ENCODE measurements around the gene SCRN1.

The SCRN1 gene

GRCh38 chr7:30027065-30027456, 37.5 kb upstream of the SCRN1 start:
- no peaks in the 10 kb centered on the region for H4K20me1 ChIP-seq (ENCODE audit: insufficient read depth, low read length)
- TF ChIP-seq EZH2phosphoT487 (IDR thresholded peaks at IDR 0.05; ENCODE audit: low read length) (no peak), EZH2 (optimal IDR thresholded peaks at IDR 0.05; ENCODE audit: low read depth, low read length) (no peak), CTCF (IDR thresholded peaks at IDR 0.05; ENCODE audit: low read length) (no peak)
- H3K4me1 ChIP-seq (ENCODE audit: low read length): peaks cover 32% of the 10 kb centered on the region
- peak; percentile 42 for DNase-seq
- H3K27ac ChIP-seq (ENCODE audit: low read length): peak overlapping the region; percentile 73; the same call in 1 of the 2 replicates
- H2AFZ ChIP-seq (ENCODE audit: low read length): peak overlapping the region; percentile 81
- peaks cover 30% of the 10 kb centered on the region for H3F3A ChIP-seq (ENCODE audit: insufficient read depth, low read length)
- H3K9ac ChIP-seq (ENCODE audit: low read length): peak overlapping the region; percentile 72
- H3K9me2 ChIP-seq (replicated peaks; ENCODE audit: insufficient read depth, low read length): no peaks in the 10 kb centered on the region
- no peaks in the 10 kb centered on the region for H3K36me3 ChIP-seq (replicated peaks; ENCODE audit: insufficient read depth, low read length)
- peak overlapping the region; percentile 76 for H3K4me3 ChIP-seq (ENCODE audit: low read length)
- peaks cover 78% of the 10 kb centered on the region for H3K79me2 ChIP-seq (ENCODE audit: low read length)
- H3K9me3 ChIP-seq (replicated peaks; ENCODE audit: insufficient read depth, low read length): no peaks in the 10 kb centered on the region
- no peaks in the 10 kb centered on the region for H3K27me3 ChIP-seq (replicated peaks; ENCODE audit: insufficient read depth, low read length)
- H3K4me2 ChIP-seq (ENCODE audit: low read depth, low read length): peak overlapping the region; percentile 95

GRCh38 chr7:30026229-30027064, 36.8 kb upstream of the SCRN1 start, which contains the start of gene FKBP14:
TSS of gene FKBP14 (minus strand) at chr7:30026702. CDS start at chr7:30026508, 194 bp downstream.
- H4K20me1 ChIP-seq (ENCODE audit: insufficient read depth, low read length): no peaks in the 10 kb centered on the region
- peaks cover 72% of the 10 kb centered on the region for H3K79me2 ChIP-seq (ENCODE audit: low read length)
- peaks cover 26% of the 10 kb centered on the region for H3F3A ChIP-seq (ENCODE audit: insufficient read depth, low read length)
- peak within 1 kb of the TSS; percentile 95 for H3K4me2 ChIP-seq (ENCODE audit: low read depth, low read length)
- DNase-seq: peak; percentile 99
- peak within 1 kb of the TSS; percentile 72 for H3K9ac ChIP-seq (ENCODE audit: low read length)
- H3K27ac ChIP-seq (ENCODE audit: low read length): peak within 1 kb of the TSS; percentile 73; the same call in 1 of the 2 replicates
- no peaks in the 10 kb centered on the region for H3K9me2 ChIP-seq (replicated peaks; ENCODE audit: insufficient read depth, low read length)
- no peaks in the 10 kb centered on the region for H3K36me3 ChIP-seq (replicated peaks; ENCODE audit: insufficient read depth, low read length)
- H2AFZ ChIP-seq (ENCODE audit: low read length): peak within 1 kb of the TSS; percentile 81
- H3K4me3 ChIP-seq (ENCODE audit: low read length): peak within 1 kb of the TSS; percentile 76
- TF ChIP-seq EZH2phosphoT487 (IDR thresholded peaks at IDR 0.05; ENCODE audit: low read length): no peak
- no peak for TF ChIP-seq CTCF (IDR thresholded peaks at IDR 0.05; ENCODE audit: low read length)
- no peak for TF ChIP-seq EZH2 (optimal IDR thresholded peaks at IDR 0.05; ENCODE audit: low read depth, low read length)
- H3K9me3 ChIP-seq (replicated peaks; ENCODE audit: insufficient read depth, low read length): no peaks in the 10 kb centered on the region
- no peaks in the 10 kb centered on the region for H3K27me3 ChIP-seq (replicated peaks; ENCODE audit: insufficient read depth, low read length)
- peaks cover 29% of the 10 kb centered on the region for H3K4me1 ChIP-seq (ENCODE audit: low read length)

- TF ChIP-seq EZH2phosphoT487 (IDR thresholded peaks at IDR 0.05; ENCODE audit: low read length): no peak
- no peak for TF ChIP-seq EZH2 (optimal IDR thresholded peaks at IDR 0.05; ENCODE audit: low read depth, low read length)
- TF ChIP-seq CTCF (IDR thresholded peaks at IDR 0.05; ENCODE audit: low read length): no peak
- Histone ChIP-seq H3K4me1 (ENCODE audit: low read length) (peaks cover 27% of the 10 kb centered on the region), H2AFZ (ENCODE audit: low read length) (no peak overlapping the region), H3K36me3 (replicated peaks; ENCODE audit: insufficient read depth, low read length) (no peaks in the 10 kb centered on the region), H3K4me3 (ENCODE audit: low read length) (no peak overlapping the region), H3K4me2 (ENCODE audit: low read depth, low read length) (no peak overlapping the region), H3F3A (ENCODE audit: insufficient read depth, low read length) (peaks cover 21% of the 10 kb centered on the region), H4K20me1 (ENCODE audit: insufficient read depth, low read length) (no peaks in the 10 kb centered on the region), H3K9ac (ENCODE audit: low read length) (no peak overlapping the region), H3K27ac (ENCODE audit: low read length) (no peak overlapping the region), H3K27me3 (replicated peaks; ENCODE audit: insufficient read depth, low read length) (no peaks in the 10 kb centered on the region), H3K79me2 (ENCODE audit: low read length) (peaks cover 43% of the 10 kb centered on the region), H3K9me3 (replicated peaks; ENCODE audit: insufficient read depth, low read length) (no peaks in the 10 kb centered on the region), H3K9me2 (replicated peaks; ENCODE audit: insufficient read depth, low read length) (no peaks in the 10 kb centered on the region)
- DNase-seq: no peak
Measured at GRCh38 chr7:30023524-30023923, 33.9 kb upstream of the SCRN1 start.
